Thymus (tissue), 11 donors: ENCODE measurements around the gene SUB1. TPM values are rescaled to one million over a fixed set of nuclear protein-coding genes. Genes with fewer than 3 reads are reported as not detected.

Experiments used
- DNase-seq, 9 donors: peaks; one replicate each; pipeline ENCODE4 v3.0.0-alpha.2; 2013; ENCODE audit warnings: low spot score in 9 of 9, low read depth in 6 of 9, missing footprints in 1 of 9
- H3K27ac ChIP-seq, 2 donors: one replicate each; pipeline ENCODE4 v1.5.1; 2013; ENCODE audit warnings: control low read depth in 1 of 2, low read depth in 1 of 2, low read length in 1 of 2, mild to moderate bottlenecking in 1 of 2, moderate library complexity in 1 of 2
- H3K27me3 ChIP-seq, 2 donors: one replicate each; pipeline ENCODE4 v1.5.1; 2013; ENCODE audit warnings: low read length in 1 of 2; ENCODE audit not compliant: control insufficient read depth in 2 of 2, insufficient read depth in 1 of 2
- H3K36me3 ChIP-seq, 2 donors: one replicate each; pipeline ENCODE4 v1.5.1; 2013; ENCODE audit warnings: low read length in 1 of 2, mild to moderate bottlenecking in 1 of 2, moderate library complexity in 1 of 2; ENCODE audit not compliant: control insufficient read depth in 2 of 2, insufficient read depth in 2 of 2
- H3K4me1 ChIP-seq, 2 donors: one replicate each; pipeline ENCODE4 v1.5.1; 2013; ENCODE audit warnings: low read length in 2 of 2; ENCODE audit not compliant: control insufficient read depth in 2 of 2, insufficient read depth in 2 of 2
- H3K4me3 ChIP-seq, 2 donors: one replicate each; pipeline ENCODE4 v1.5.1; 2013; ENCODE audit warnings: low read length in 2 of 2, control low read depth in 1 of 2, mild to moderate bottlenecking in 1 of 2
- H3K9me3 ChIP-seq, 2 donors: one replicate each; pipeline ENCODE4 v1.5.1; 2013; ENCODE audit warnings: low read length in 1 of 2, mild to moderate bottlenecking in 1 of 2; ENCODE audit not compliant: control insufficient read depth in 2 of 2, insufficient read depth in 1 of 2
- WGBS: extraction: QIAGEN DNeasy Blood & Tissue Kit; methylation state at CpG from one replicate; pipeline ENCODE4 v1.1.7; 2013; 5-methylcytosine and 5-hydroxymethylcytosine counted together
- polyA plus RNA-seq: library from polyadenylated mRNA; stranded (reverse); fragments of 200-250 nt; gene quantifications from one replicate; pipeline ENCODE4 v1.2.3, GENCODE V29; 2013
- total RNA-seq: library from RNA; stranded (reverse); fragments of 120-200 nt; gene quantifications from one replicate; pipeline ENCODE4 v1.2.4, GENCODE V29; 2013
- donor health status: healthy.

Gene SUB1
- total and polyA plus RNA-seq, 2 donors: 355 to 527 TPM

DNA sequence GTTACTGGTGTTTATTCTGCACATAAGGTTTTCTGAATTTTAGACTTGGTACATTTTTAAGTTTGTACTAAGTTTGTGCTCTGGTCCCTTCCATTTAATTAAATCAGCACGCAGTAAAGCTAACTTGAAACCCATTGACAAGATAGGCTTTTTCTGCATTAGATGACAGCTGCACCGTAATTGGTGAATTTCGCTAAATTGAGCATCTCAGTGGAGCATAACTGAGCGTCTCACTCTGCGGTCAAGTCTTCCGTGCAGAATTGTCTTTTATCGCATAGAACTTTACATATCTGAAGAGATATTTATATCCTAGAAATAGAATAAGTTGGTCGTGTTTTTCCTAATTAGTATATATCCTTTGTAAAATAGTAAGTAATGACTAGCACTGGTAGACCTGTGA, 4.1 kb downstream of the SUB1 start:
- H3K4me3 ChIP-seq: no peak overlapping the region
- peaks cover 24 to 56% of the 10 kb centered on the region in 2 donors for H3K36me3 ChIP-seq
- H3K9me3 ChIP-seq: no peaks in the 10 kb centered on the region
- DNase-seq: no peak
- 96% methylated on average over 8 of the region's 8 CpGs for WGBS
- H3K4me1 ChIP-seq: peaks cover 6 to 10% of the 10 kb centered on the region in 2 donors
- H3K27me3 ChIP-seq: no peaks in the 10 kb centered on the region
- no peak overlapping the region for H3K27ac ChIP-seq

DNA sequence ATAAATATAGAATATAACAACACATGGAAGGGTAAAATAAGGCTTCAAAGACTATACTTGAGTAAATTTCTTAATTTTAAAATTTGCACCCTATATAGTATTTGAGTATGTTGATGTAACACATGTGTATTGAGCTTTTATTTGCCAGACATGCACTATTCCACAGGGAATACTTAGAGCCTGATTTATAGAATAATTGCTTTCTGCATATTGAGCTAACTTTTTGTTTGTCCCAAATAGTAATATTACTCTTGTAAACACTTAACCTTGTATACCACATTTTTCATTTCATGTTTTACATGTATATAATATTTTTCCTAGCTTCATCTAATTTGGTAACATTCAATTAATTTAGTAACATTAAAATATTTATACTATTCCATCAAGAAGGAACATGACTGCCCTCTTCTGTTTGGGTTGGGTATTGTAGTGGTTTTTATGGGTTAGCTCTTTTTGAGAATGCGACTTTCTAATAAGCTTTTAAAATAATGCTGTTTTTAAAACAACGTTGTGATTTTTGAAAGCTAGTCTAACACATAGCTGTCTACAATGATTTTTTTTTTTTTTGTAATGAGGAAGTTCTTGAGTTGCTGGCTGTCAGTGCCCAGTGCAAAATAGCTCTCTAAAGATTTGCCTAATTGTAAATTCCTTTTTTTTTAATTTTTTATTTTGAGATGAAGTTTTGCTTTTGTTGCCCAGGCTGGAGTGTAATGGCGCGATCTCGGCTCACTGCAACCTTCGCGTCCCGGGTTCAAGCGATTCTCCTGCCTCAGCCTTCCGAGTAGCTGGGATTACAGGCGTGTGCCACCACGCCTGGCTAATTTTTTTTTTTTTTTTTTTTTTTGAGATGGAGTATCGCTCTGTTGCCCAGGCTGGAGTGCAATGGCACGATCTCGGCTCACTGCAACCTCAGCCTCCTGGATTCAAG, 4.8 kb downstream of the SUB1 start:
- WGBS: 84% methylated on average over 15 of the region's 15 CpGs

GRCh38 chr5:32595118-32595517, 9.8 kb downstream of the SUB1 start:
- WGBS: 91% methylated on average over 2 of the region's 2 CpGs
- no peak overlapping the region for H3K4me3 ChIP-seq
- no peaks in the 10 kb centered on the region for H3K4me1 ChIP-seq
- H3K36me3 ChIP-seq: peaks cover 19 to 84% of the 10 kb centered on the region in 2 donors
- H3K27me3 ChIP-seq: no peaks in the 10 kb centered on the region
- no peak overlapping the region for H3K27ac ChIP-seq
- DNase-seq: no peak
- H3K9me3 ChIP-seq: no peaks in the 10 kb centered on the region

More for the DNA sequence above, 4.8 kb downstream of the SUB1 start:
- peaks cover 5 to 10% of the 10 kb centered on the region in 2 donors for H3K4me1 ChIP-seq
- H3K27ac ChIP-seq: no peak overlapping the region
- no peak overlapping the region for H3K4me3 ChIP-seq
- no peaks in the 10 kb centered on the region for H3K9me3 ChIP-seq
- H3K36me3 ChIP-seq: peaks cover 24 to 64% of the 10 kb centered on the region in 2 donors
- no peaks in the 10 kb centered on the region for H3K27me3 ChIP-seq
- DNase-seq: peak in 7 of 9 donors; percentile 35 to 78 (median 57)

DNA sequence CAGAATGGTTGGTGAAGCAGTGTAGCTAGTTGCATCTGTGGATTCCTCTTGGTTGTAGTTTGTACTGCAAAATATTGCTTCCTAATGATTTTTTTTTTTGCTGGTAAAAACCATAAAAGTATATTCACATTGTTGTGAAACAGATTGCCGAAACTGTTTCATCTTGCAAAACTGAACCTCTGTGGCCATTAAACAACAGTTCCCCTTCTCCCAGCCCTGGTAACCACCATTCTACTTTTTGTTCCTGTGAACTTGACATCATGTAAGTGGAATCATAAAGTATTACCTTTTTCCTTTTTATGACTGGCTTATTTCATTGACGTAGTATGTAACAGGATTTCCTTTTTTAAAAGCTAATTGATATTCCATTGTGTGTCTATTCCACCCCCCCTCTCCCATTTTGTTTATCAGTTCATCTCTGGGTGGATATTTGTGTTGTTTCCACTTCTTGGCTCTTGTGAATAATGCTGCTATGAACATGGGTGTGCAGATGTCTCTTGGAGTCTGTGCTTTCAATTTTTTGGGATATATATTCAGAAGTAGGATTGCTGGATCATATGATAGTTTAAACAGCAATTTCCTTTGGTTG, 11.8 kb downstream of the SUB1 start:
- Histone ChIP-seq H3K36me3 (peaks cover 15 to 83% of the 10 kb centered on the region in 2 donors), H3K9me3 (no peaks in the 10 kb centered on the region), H3K4me3 (no peak overlapping the region), H3K27me3 (no peaks in the 10 kb centered on the region), H3K4me1 (no peaks in the 10 kb centered on the region), H3K27ac (no peak overlapping the region)
- no peak for DNase-seq
- WGBS: 48% methylated on average over 2 of the region's 2 CpGs

GRCh38 chr5:32598260-32598937, 13.0 kb downstream of the SUB1 start:
- Histone ChIP-seq H3K36me3 (peaks cover 9 to 75% of the 10 kb centered on the region in 2 donors), H3K4me3 (no peak overlapping the region), H3K9me3 (no peaks in the 10 kb centered on the region), H3K27ac (no peak overlapping the region), H3K27me3 (no peaks in the 10 kb centered on the region), H3K4me1 (no peaks in the 10 kb centered on the region)
- no peak for DNase-seq
- WGBS: 96% methylated on average over 3 of the region's 3 CpGs

- H3K4me3 ChIP-seq: no peak overlapping the region
- DNase-seq: no peak
- H3K27ac ChIP-seq: no peak overlapping the region
- 97% methylated on average over 3 of the region's 3 CpGs for WGBS
- H3K36me3 ChIP-seq: peaks cover 5 to 72% of the 10 kb centered on the region in 2 donors
- no peaks in the 10 kb centered on the region for H3K4me1 ChIP-seq
- no peaks in the 10 kb centered on the region for H3K27me3 ChIP-seq
- H3K9me3 ChIP-seq: no peaks in the 10 kb centered on the region
Measured at GRCh38 chr5:32598997-32599549, 13.7 kb downstream of the SUB1 start.

DNA sequence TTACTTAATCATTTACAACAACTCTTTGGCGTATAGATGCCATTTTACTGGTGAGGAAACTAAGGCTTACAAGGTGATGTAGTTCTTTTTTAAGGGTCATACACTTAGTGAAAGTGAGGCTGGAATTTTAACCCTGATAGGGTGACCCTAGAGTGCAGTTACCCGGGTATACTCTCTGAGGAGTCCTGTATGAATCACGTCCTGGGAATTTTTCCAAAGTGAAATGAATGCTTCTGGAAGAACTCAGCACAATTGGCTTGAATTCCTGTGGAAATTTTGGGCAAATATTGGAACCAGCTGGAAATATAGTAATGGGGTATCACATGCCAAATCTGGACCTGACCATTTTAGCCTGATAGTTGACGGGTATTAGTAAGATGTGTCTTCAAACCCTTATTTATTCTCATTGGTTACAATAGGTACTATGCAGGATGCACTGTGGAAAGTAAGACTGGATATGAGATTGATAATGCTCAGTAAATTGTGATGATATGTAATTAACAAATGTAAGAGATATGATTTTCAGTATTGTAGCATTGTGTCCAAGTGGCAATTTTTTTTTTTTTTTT, 14.8 kb downstream of the SUB1 start:
- H3K4me3 ChIP-seq: no peak overlapping the region
- no peaks in the 10 kb centered on the region for H3K27me3 ChIP-seq
- H3K4me1 ChIP-seq: no peaks in the 10 kb centered on the region
- H3K9me3 ChIP-seq: no peaks in the 10 kb centered on the region
- no peak overlapping the region for H3K27ac ChIP-seq
- no peak for DNase-seq
- WGBS: 95% methylated on average over 4 of the region's 4 CpGs
- peaks cover 5 to 70% of the 10 kb centered on the region in 2 donors for H3K36me3 ChIP-seq

DNA sequence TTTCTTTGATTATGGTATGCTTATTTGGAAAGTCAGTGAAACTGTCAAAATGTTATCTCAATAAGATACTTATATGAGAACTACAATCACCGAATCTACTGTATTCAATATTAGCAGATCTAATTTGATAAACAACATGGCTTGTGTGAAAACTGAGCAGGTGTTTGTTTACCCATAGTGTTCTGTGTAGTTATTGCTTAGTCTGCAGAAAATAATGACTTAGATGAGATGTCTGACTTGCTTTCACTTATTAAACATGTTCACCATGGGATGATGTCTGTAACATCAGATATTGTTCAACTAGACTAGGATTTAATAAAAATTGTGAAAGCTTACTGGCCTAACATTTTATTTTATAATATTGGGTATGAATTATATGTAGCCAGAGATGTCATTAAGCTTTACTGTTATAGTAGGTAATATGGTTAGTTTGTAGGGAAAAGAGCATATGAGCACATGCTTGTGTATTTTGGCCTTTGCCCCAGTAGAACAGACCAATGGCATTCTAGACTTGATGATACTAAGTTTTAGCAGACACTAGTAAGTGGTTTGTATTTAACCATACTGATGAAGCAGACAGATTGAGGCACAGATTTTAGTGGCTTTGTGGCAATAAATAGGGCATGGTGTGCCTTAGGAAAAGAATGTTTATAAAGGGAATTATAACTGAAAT, 16.4 kb downstream of the SUB1 start:
- H3K9me3 ChIP-seq: no peaks in the 10 kb centered on the region
- WGBS: 98% methylated on average over 1 of the region's 1 CpG
- no peak overlapping the region for H3K27ac ChIP-seq
- no peaks in the 10 kb centered on the region for H3K4me1 ChIP-seq
- DNase-seq: no peak
- no peaks in the 10 kb centered on the region for H3K27me3 ChIP-seq
- H3K4me3 ChIP-seq: no peak overlapping the region
- H3K36me3 ChIP-seq: peaks cover 5 to 59% of the 10 kb centered on the region in 2 donors
